ENCODE data around the gene ZNF678. TPM values are rescaled to one million over a fixed set of nuclear protein-coding genes. Genes with fewer than 3 reads are reported as not detected.

The ZNF678 gene
- polyA plus RNA-seq, 1 of the 3 experiments (the other 2 are of a cell fraction) = 1.3 TPM

DNA sequence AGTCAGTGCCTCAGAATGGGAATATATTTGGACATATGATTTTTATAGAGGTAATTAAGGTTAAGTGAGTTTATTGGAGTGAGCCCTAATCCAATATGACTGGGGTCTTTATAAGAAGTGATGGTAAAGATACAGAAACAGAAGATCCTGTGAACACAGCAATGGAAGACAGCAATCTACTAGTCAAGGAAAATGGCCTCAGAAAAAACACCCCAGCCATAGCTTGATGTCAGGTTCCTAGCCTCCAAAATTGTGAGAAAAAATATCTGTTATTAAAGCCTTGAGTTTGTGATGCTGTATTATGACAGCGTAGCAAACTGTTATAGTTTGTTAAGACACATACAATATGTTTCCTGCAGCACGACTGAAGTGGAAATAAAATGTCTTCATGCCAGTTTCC lies 99.6 kb downstream of the ZNF678 start:
- no peaks in the 10 kb centered on the region for H4K20me1 ChIP-seq (ENCODE audit: insufficient read depth)
- WGBS (ENCODE audit: low lambda C conversion rate) = 92% methylated on average over 2 of the region's 2 CpGs
- peaks cover 9 to 26% of the 10 kb centered on the region in 2 experiments for H3K36me3 ChIP-seq (replicated peaks in 1 of 2; ENCODE audit: control insufficient read depth in 1 of 2, insufficient read depth in 2 of 2, low read length in 1 of 2)
- H3K4me3 ChIP-seq (ENCODE audit: low read depth in 2 of 2, low read length in 1 of 2) = no peak overlapping the region; a peak in 1 of 4 replicates
- ChIA-PET POLR2A (no interaction called here), CTCF (no interaction called here)
- H3K9ac ChIP-seq = no peak overlapping the region
- no peaks in the 10 kb centered on the region for H3K4me1 ChIP-seq (ENCODE audit: control insufficient read depth in 1 of 2, insufficient read depth in 2 of 2, low read depth in 1 of 2, low read length in 1 of 2)
- no peak for TF ChIP-seq RCOR1 (IDR thresholded peaks at IDR 0.05; ENCODE audit: low read length)
- TF ChIP-seq ZBTB33 (IDR thresholded peaks at IDR 0.05; ENCODE audit: borderline replicate concordance, low read depth) = no peak
- TF ChIP-seq, protein P1, sequence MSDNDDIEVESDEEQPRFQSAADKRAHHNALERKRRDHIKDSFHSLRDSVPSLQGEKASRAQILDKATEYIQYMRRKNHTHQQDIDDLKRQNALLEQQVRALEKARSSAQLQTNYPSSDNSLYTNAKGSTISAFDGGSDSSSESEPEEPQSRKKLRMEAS (IDR thresholded peaks at IDR 0.05; ENCODE audit: low read depth) = no peak
- TF ChIP-seq, protein P2, sequence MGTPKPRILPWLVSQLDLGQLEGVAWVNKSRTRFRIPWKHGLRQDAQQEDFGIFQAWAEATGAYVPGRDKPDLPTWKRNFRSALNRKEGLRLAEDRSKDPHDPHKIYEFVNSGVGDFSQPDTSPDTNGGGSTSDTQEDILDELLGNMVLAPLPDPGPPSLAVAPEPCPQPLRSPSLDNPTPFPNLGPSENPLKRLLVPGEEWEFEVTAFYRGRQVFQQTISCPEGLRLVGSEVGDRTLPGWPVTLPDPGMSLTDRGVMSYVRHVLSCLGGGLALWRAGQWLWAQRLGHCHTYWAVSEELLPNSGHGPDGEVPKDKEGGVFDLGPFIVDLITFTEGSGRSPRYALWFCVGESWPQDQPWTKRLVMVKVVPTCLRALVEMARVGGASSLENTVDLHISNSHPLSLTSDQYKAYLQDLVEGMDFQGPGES (IDR thresholded peaks at IDR 0.05; ENCODE audit: low read depth, low read length) = no peak
- H3K4me2 ChIP-seq = no peak overlapping the region
- H2AFZ ChIP-seq (ENCODE audit: low read depth) = no peak overlapping the region
- no peak for DNase-seq
- H3F3A ChIP-seq (replicated peaks; ENCODE audit: insufficient read depth) = no peaks in the 10 kb centered on the region
- no peak overlapping the region for H3K27ac ChIP-seq (ENCODE audit: low read depth in 2 of 2, low read length in 1 of 2)
- H3K27me3 ChIP-seq (ENCODE audit: insufficient read depth) = no peaks in the 10 kb centered on the region
- H3K79me2 ChIP-seq (ENCODE audit: insufficient read depth) = no peaks in the 10 kb centered on the region; the same call in 1 of the 2 replicates
- H3K9me3 ChIP-seq = peaks cover 52% of the 10 kb centered on the region
- no peaks in the 10 kb centered on the region for H3K9me2 ChIP-seq

DNA sequence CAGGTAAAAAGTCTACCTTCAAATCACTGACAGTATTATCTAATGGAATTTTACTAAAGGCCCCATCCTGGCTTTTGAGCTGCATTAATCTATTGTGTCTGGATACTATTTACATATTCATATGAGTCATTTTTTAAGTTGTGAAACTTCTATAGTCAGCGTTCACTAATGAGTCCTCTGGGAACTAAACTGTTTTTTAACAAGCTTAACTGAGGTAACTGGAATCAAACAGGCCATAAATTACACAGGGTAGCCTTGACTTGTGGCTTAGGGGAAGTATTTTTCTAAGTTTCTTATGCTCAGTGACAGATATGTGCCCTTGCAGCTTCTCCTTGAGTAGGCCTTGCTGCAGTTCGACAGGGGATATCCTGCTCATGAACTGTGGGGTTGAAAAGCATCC lies 102.9 kb downstream of the ZNF678 start:
- Histone ChIP-seq H3K4me2 (no peak overlapping the region), H3F3A (replicated peaks; ENCODE audit: insufficient read depth) (no peaks in the 10 kb centered on the region), H3K9me2 (no peaks in the 10 kb centered on the region), H3K4me1 (ENCODE audit: control insufficient read depth in 1 of 2, insufficient read depth in 2 of 2, low read depth in 1 of 2, low read length in 1 of 2) (no peaks in the 10 kb centered on the region), H3K27ac (ENCODE audit: low read depth in 2 of 2, low read length in 1 of 2) (no peak overlapping the region), H3K36me3 (replicated peaks in 1 of 2; ENCODE audit: control insufficient read depth in 1 of 2, insufficient read depth in 2 of 2, low read length in 1 of 2) (no peaks in the 10 kb centered on the region), H3K79me2 (ENCODE audit: insufficient read depth) (no peaks in the 10 kb centered on the region), H3K27me3 (ENCODE audit: insufficient read depth) (no peaks in the 10 kb centered on the region), H3K9me3 (peaks cover 30% of the 10 kb centered on the region; the same call in 1 of the 2 replicates), H2AFZ (ENCODE audit: low read depth) (no peak overlapping the region), H3K9ac (no peak overlapping the region), H4K20me1 (ENCODE audit: insufficient read depth) (no peaks in the 10 kb centered on the region), H3K4me3 (ENCODE audit: low read depth in 2 of 2, low read length in 1 of 2) (no peak overlapping the region)
- 93% methylated on average over 2 of the region's 2 CpGs for WGBS (ENCODE audit: low lambda C conversion rate)
- TF ChIP-seq EP300 (IDR thresholded peaks at IDR 0.05; ENCODE audit: borderline replicate concordance in 1 of 2, low read depth in 1 of 2, low read length in 1 of 2) = no peak
- no peak for TF ChIP-seq TCF12 (IDR thresholded peaks at IDR 0.05)
- TF ChIP-seq RCOR1 (IDR thresholded peaks at IDR 0.05; ENCODE audit: low read length) = no peak
- no peak for TF ChIP-seq PBX3 (IDR thresholded peaks at IDR 0.05)
- no peak for TF ChIP-seq NFIC (IDR thresholded peaks at IDR 0.05; ENCODE audit: borderline replicate concordance)
- no peak for TF ChIP-seq RAD21 (IDR thresholded peaks at IDR 0.05; ENCODE audit: low read length)
- no peak for TF ChIP-seq JUND (IDR thresholded peaks at IDR 0.05)
- TF ChIP-seq FOXM1 (IDR thresholded peaks at IDR 0.05; ENCODE audit: low read depth) = no peak
- no peak for TF ChIP-seq GABPA (IDR thresholded peaks at IDR 0.05; ENCODE audit: low read depth)
- no peak for TF ChIP-seq TAF1 (IDR thresholded peaks at IDR 0.05; ENCODE audit: borderline replicate concordance, low read depth, low read length)
- no peak for TF ChIP-seq GATA2 (CRISPR knock-in tag; IDR thresholded peaks at IDR 0.05)
- TF ChIP-seq REST (IDR thresholded peaks at IDR 0.05; ENCODE audit: low read depth, low read length) = no peak
- TF ChIP-seq SIN3A (IDR thresholded peaks at IDR 0.05; ENCODE audit: borderline replicate concordance, low read depth, low read length) = no peak
- TF ChIP-seq FOSL2 (IDR thresholded peaks at IDR 0.05; ENCODE audit: borderline replicate concordance, low read depth) = no peak
- DNase-seq = no peak
- POLR2A ChIA-PET = interaction anchor here (0.6 kb wide), 1 partner anchor 727 kb away, joined by 3 read pairs; no protein-coding TSS in a partner anchor
- CTCF ChIA-PET = no interaction called here

Measured in SK-N-SH (cell line).